Motor neuron (in vitro differentiated cells): ENCODE results near the gene SDK1. TPM values are rescaled to one million over a fixed set of nuclear protein-coding genes. Genes with fewer than 3 reads are reported as not detected.

ENCODE experiments used
- ATAC-seq, 8 experiments: fragments of 200-7000 bp; cut with Tn5 transposase; replicated peaks in 6 of 8; 2 replicates each; pipeline ENCODE4 v1.8.0; 2021; ENCODE audit warnings: mild to moderate bottlenecking in 8 of 8, moderate library complexity in 8 of 8
- H3K27ac ChIP-seq, 2 donors: fragments of 250-450 bp; sonication (Bioruptor Pico); 2 replicates each; pipeline ENCODE4 v1.9.0; 2021; ENCODE audit warnings: antibody characterized with exemption in 2 of 2, mild to moderate bottlenecking in 2 of 2, moderate library complexity in 1 of 2
- H3K4me1 ChIP-seq, 2 donors: fragments of 250-450 bp; sonication (Bioruptor Pico); replicated peaks in 1 of 2; 2 replicates each; pipeline ENCODE4 v1.6.1; 2021; ENCODE audit warnings: antibody characterized with exemption in 2 of 2, mild to moderate bottlenecking in 2 of 2, moderate library complexity in 1 of 2
- H3K4me3 ChIP-seq, 5 donors: fragments of 250-450 bp; sonication (Bioruptor Pico); 2 replicates each; pipeline ENCODE4 v1.9.0; 2021; ENCODE audit warnings: antibody characterized with exemption in 5 of 5, mild to moderate bottlenecking in 5 of 5, moderate library complexity in 4 of 5
- WGBS, 10 experiments: fragments of 450-650 bp; shearing (Covaris generic); methylation state at CpG; one replicate each; pipeline ENCODE4 v1.0.0; 2022; 5-methylcytosine and 5-hydroxymethylcytosine counted together
- in situ Hi-C, 9 experiments: fragments of 400-800 bp; cut with MboI; loops; one replicate each; pipeline ENCODE4 v1.15.0; 2021; ENCODE audit warnings: low sequenced_read_pairs in 9 of 9, low pct_unique_long_range_greater_than_20kb in 2 of 9; ENCODE audit not compliant: unreplicated experiment in 9 of 9
- total RNA-seq, 8 experiments: library from RNA; unstranded; fragments of 300-600 nt; gene quantifications; 2 replicates each; pipeline versions ENCODE4 v1.2.3 to v1.2.4, GENCODE V29; 2022

Gene SDK1
- total RNA-seq, 8 experiments from 2014 or later: 0.66 to 30.6 (median 8.0) TPM

DNA sequence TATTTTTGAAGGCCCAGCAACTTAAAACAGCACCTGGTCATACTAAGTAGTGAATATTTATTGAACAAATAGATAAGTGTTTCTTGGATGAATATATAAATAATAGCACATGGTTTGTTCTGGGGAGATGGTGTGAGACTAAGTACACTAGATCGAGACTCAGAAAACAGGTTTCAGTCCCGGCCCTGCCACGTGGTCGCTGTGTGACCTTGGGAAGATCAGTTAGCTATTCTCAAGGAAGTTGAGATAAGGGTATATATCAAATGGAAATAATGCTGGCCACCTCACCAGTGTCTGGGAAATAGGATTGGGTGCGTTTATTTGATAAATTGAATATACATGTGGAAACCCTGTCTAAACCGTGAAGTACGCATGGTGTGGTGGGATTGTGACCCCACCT is 354.6 kb downstream of the SDK1 start:
- Histone ChIP-seq H3K4me1 (no peaks in the 10 kb centered on the region), H3K27ac (no peak overlapping the region), H3K4me3 (no peak overlapping the region)
- in situ Hi-C loops: loop anchor here in 1 of 9 experiments (25.0 kb wide), 1 partner anchor 768 kb away; no protein-coding TSS in a partner anchor
- 24 to 100% (median 95%) methylated on average over 1 to 7 of the region's 7 CpGs; no CpG with 5 or more reads in 2 of the 10 experiments for WGBS, 10 experiments
- ATAC-seq: no peak

DNA sequence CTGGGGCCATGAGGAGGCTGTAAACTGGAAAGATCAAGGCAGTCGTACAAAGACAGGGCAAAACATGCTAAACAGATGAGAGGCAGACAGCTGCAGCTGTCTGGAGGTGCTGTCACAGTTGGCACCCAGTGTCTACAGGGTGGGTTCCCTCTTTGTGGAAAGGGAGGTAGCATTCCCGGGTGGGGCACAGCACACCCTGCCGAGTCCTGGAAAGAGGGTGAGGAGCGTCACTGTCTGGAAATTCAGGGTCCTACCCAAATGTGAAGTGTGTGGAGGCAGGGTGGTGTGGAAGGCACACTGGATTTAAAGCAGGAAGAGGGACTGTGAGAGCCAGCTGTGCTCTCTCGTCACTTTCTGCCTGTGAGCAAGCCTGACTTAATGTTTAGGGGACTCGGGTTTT is 356.2 kb downstream of the SDK1 start:
- H3K4me1 ChIP-seq: no peaks in the 10 kb centered on the region
- no peak overlapping the region for H3K27ac ChIP-seq
- no peak overlapping the region for H3K4me3 ChIP-seq
- in situ Hi-C loops: loop anchor here in 1 of 9 experiments (25.0 kb wide), 1 partner anchor 770 kb away; no protein-coding TSS in a partner anchor
- 11 to 100% (median 91%) methylated on average over 1 to 4 of the region's 6 CpGs; no CpG with 5 or more reads in 3 of the 10 experiments for WGBS, 10 experiments
- ATAC-seq: no peak

- no peak overlapping the region for H3K4me3 ChIP-seq
- no peak for ATAC-seq
- H3K4me1 ChIP-seq: no peaks in the 10 kb centered on the region
- WGBS, 10 experiments: 0 to 100% (median 96%) methylated on average over 1 to 2 of the region's 2 CpGs; no CpG with 5 or more reads in 4 of the 10 experiments
- H3K27ac ChIP-seq: no peak overlapping the region
- in situ Hi-C loops: loop anchor here in 1 of 9 experiments (25.0 kb wide), 1 partner anchor 781 kb away; no protein-coding TSS in a partner anchor
These were observed 367.7 kb downstream of the SDK1 start for GRCh38 chr7:3668743-3669142.

DNA sequence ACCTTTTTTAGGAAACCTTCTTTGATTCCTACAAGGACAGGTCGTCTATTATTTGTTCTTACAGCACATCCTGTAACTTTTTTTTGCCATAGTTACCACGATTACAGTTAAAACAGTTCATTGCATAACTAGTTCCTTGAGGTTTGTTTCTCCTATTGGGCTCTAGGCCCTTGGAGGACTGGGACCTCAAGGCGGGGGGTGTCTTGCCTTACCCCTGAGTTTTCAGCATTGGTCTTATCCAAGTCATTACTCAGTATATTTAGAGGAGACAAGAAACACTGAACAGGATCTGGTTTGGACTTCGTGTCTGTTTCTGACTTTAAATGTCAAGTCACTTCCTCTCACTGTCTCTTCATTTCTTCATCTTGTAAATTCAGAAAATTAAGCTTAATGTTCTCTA is 369.8 kb downstream of the SDK1 start:
- in situ Hi-C loops: loop anchor here in 1 of 9 experiments (25.0 kb wide), 1 partner anchor 784 kb away; no protein-coding TSS in a partner anchor
- Histone ChIP-seq H3K4me3 (no peak overlapping the region), H3K4me1 (no peaks in the 10 kb centered on the region), H3K27ac (no peak overlapping the region)
- ATAC-seq: no peak
- WGBS, 10 experiments: 0 to 90% (median 65%) methylated on average over 1 to 4 of the region's 4 CpGs

DNA sequence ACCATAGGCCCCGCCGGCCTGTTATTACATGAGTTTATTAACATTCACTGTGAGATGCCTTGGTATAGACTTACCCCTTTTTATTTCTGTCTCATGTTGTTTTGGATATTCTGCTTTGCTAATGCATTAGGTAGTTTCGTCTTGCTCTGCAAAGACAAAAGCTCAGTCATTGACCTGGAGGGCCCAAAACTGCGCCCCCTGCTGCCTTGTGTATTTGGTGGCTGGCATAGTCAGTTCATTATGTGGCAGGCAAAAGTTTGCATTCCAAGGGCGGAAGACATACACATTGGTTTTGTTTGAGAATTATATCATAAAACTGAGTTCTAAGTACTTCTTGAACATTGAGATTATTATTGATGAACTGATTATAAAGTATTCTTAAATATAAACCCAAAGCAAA is 372.5 kb downstream of the SDK1 start:
- no peak overlapping the region for H3K27ac ChIP-seq
- 33 to 100% (median 70%) methylated on average over 2 to 5 of the region's 5 CpGs for WGBS, 10 experiments
- in situ Hi-C loops: loop anchor here in 1 of 9 experiments (25.0 kb wide), 1 partner anchor 786 kb away; no protein-coding TSS in a partner anchor
- H3K4me1 ChIP-seq: no peaks in the 10 kb centered on the region
- no peak overlapping the region for H3K4me3 ChIP-seq
- ATAC-seq: no peak

- in situ Hi-C loops: no loop called here
- Histone ChIP-seq H3K4me3 (no peak overlapping the region), H3K4me1 (peaks cover 4 to 7% of the 10 kb centered on the region in 2 donors), H3K27ac (no peak overlapping the region)
- 5 to 94% (median 65%) methylated on average over 2 to 4 of the region's 4 CpGs; no CpG with 5 or more reads in 2 of the 10 experiments for WGBS, 10 experiments
- no peak for ATAC-seq
These were observed 377.3 kb downstream of the SDK1 start for GRCh38 chr7:3678314-3678810.

DNA sequence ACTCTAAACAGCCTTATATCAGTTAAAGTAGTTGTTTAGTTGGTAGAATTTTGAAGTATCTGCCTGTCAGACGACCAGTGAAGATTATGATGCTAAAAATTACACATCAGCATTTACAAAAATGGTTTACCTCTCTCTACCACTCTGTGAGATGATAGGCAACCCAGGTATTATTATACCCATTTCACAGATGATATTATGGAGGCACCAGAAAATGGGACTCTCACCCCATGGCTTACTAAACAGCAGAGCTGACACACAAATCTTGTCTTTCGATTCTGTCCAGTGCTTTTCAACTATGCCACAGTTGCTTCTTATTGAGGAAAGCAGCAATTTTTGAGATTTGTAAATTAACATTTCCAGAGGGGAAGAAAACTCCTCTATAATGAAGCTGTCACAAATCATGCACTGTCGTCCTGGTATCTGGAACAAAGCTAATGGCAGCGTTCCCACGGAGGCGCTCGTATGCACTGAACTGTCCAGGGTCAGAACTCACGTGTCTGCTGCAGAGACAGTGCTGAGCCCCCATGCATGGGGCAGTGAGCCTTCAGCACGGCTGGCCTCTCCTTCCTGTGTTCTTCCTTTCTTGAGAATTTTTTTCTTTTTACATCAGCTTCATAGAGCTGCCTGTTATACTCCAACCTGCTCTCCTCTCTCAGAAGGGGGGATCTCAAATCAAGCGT is 381.1 kb downstream of the SDK1 start:
- peak in 5 of 8 experiments; percentile 70 to 99 (median 80) for ATAC-seq
- 0 to 90% (median 30%) methylated on average over 2 to 8 of the region's 10 CpGs; no CpG with 5 or more reads in 1 of the 10 experiments for WGBS, 10 experiments
- Histone ChIP-seq H3K4me1 (peaks cover 4 to 7% of the 10 kb centered on the region in 2 donors), H3K4me3 (no peak overlapping the region), H3K27ac (no peak overlapping the region)
- in situ Hi-C loops: no loop called here

- WGBS, 10 experiments: 19 to 100% (median 82%) methylated on average over 1 to 6 of the region's 12 CpGs; no CpG with 5 or more reads in 1 of the 10 experiments
- H3K4me3 ChIP-seq: no peak overlapping the region
- in situ Hi-C loops: no loop called here
- H3K4me1 ChIP-seq: peaks cover 4 to 7% of the 10 kb centered on the region in 2 donors
- no peak for ATAC-seq
- no peak overlapping the region for H3K27ac ChIP-seq
These were observed 382.8 kb downstream of the SDK1 start for GRCh38 chr7:3683546-3684539.

DNA sequence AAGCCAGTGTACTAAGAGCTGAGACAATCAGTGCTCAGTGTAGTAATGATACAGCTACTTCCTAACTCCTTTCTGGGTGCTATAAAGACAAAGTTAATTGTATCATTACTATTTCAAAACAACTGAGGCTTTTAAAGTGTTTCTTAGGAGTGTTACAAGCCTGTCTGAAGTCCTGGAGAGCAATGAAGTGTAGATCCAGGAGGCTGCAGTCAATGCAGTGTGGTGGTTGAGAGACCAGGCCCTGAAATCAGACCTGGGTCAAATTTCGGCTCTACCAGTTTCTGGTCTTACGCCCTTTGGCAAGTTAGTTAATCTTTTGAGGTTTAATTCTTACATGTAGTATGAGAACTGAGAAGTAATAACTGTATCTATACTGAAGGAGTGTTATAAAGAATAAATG is 387.0 kb downstream of the SDK1 start:
- no peak for ATAC-seq
- no peak overlapping the region for H3K4me3 ChIP-seq
- no peak overlapping the region for H3K27ac ChIP-seq
- in situ Hi-C loops: no loop called here
- H3K4me1 ChIP-seq: peaks cover 9 to 12% of the 10 kb centered on the region in 2 donors
- WGBS, 10 experiments: 0 to 100% (median 66%) methylated on average over 1 to 2 of the region's 2 CpGs; no CpG with 5 or more reads in 4 of the 10 experiments

DNA sequence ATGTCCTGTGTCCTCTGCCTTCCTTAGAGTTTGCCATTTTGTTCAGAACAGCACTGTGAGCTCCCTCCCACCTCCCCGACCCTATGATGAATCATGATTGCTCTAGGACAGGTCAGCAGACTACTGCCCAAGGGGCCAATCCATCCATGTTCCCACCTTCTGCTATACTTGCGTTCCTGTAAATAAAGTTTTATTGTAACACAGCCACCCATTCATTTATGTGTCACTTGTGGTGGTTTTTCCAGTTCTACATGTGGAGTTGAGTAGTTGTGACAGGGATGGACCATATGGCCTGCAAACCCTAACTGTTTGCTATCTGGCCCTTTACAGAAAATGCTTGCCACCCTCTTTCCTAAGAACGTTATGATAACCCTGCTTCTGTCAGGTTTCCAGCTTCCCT is 387.8 kb downstream of the SDK1 start:
- WGBS, 10 experiments: 0 to 100% (median 87%) methylated on average over 1 to 3 of the region's 3 CpGs; no CpG with 5 or more reads in 3 of the 10 experiments
- in situ Hi-C loops: no loop called here
- Histone ChIP-seq H3K27ac (no peak overlapping the region), H3K4me1 (peaks cover 8 to 12% of the 10 kb centered on the region in 2 donors), H3K4me3 (no peak overlapping the region)
- ATAC-seq: no peak

GRCh38 chr7:3691478-3692158 is 390.6 kb downstream of the SDK1 start:
- in situ Hi-C loops: no loop called here

GRCh38 chr7:3695602-3696001 is 394.6 kb downstream of the SDK1 start:
- WGBS, 10 experiments: 18 to 95% (median 80%) methylated on average over 1 to 6 of the region's 6 CpGs; no CpG with 5 or more reads in 1 of the 10 experiments
- peaks cover 8 to 10% of the 10 kb centered on the region in 2 donors for H3K4me1 ChIP-seq
- ATAC-seq: no peak
- no peak overlapping the region for H3K4me3 ChIP-seq
- no peak overlapping the region for H3K27ac ChIP-seq
- in situ Hi-C loops: no loop called here

More at GRCh38 chr7:3691478-3692158, 390.6 kb downstream of the SDK1 start:
- no peak overlapping the region for H3K27ac ChIP-seq
- H3K4me1 ChIP-seq: peaks cover 8 to 12% of the 10 kb centered on the region in 2 donors
- ATAC-seq: peak in 5 of 8 experiments; percentile 11 to 53 (median 40)
- no peak overlapping the region for H3K4me3 ChIP-seq
- WGBS, 10 experiments: 5 to 90% (median 37%) methylated on average over 1 to 5 of the region's 5 CpGs
